Liver (tissue), 9 donors: Measurements from ENCODE around the gene NKD1. TPM values are rescaled to one million over a fixed set of nuclear protein-coding genes. Genes with fewer than 3 reads are reported as not detected.

Source experiments
- DNase-seq: peaks from one replicate; pipeline ENCODE4 v3.0.0-alpha.2; 2017; ENCODE audit warnings: low spot score
- H3K27ac ChIP-seq, 2 donors: one replicate each; pipeline ENCODE4 v1.7.0; 2013; ENCODE audit warnings: inconsistent platforms in 2 of 2, low read length in 2 of 2, control low read depth in 1 of 2, low read depth in 1 of 2, mild to moderate bottlenecking in 1 of 2
- H3K27me3 ChIP-seq, 4 donors: one replicate each; pipeline versions ENCODE4 v1.6.1 to v1.7.0; 2013; ENCODE audit warnings: low read length in 3 of 4, inconsistent platforms in 1 of 4, mild to moderate bottlenecking in 1 of 4, moderate library complexity in 1 of 4; ENCODE audit not compliant: control insufficient read depth in 4 of 4, insufficient read depth in 4 of 4
- H3K36me3 ChIP-seq, 4 donors: one replicate each; pipeline versions ENCODE4 v1.6.1 to v1.7.0; 2013; ENCODE audit warnings: low read length in 3 of 4, mild to moderate bottlenecking in 3 of 4, low read depth in 1 of 4, moderate library complexity in 1 of 4; ENCODE audit not compliant: control insufficient read depth in 4 of 4, insufficient read depth in 3 of 4
- H3K4me1 ChIP-seq, 4 donors: one replicate each; pipeline versions ENCODE4 v1.6.1 to v1.7.0; 2013; ENCODE audit warnings: low read length in 3 of 4, mild to moderate bottlenecking in 3 of 4, moderate library complexity in 1 of 4; ENCODE audit not compliant: control insufficient read depth in 4 of 4, insufficient read depth in 4 of 4
- H3K4me3 ChIP-seq, 3 donors: one replicate each; pipeline versions ENCODE4 v1.6.1 to v1.7.0; 2013; ENCODE audit warnings: low read length in 3 of 3, control low read depth in 1 of 3, low read depth in 1 of 3, mild to moderate bottlenecking in 1 of 3
- H3K9ac ChIP-seq, 2 donors: one replicate each; pipeline ENCODE4 v1.7.0; 2013; ENCODE audit warnings: low read length in 2 of 2, mild to moderate bottlenecking in 2 of 2, moderate library complexity in 2 of 2, control low read depth in 1 of 2, low read depth in 1 of 2
- H3K9me3 ChIP-seq, 4 donors: one replicate each; pipeline versions ENCODE4 v1.6.1 to v1.7.0; 2013; ENCODE audit warnings: low read length in 3 of 4; ENCODE audit not compliant: control insufficient read depth in 4 of 4
- EGR1 ChIP-seq, 2 donors: IDR thresholded peaks; 2 replicates each; pipeline ENCODE4 v1.6.1; 2016 to 2018; ENCODE audit warnings: antibody characterized with exemption in 2 of 2, low read depth in 2 of 2
- FOXA1 ChIP-seq: IDR thresholded peaks from 2 replicates; pipeline ENCODE4 v1.6.1; 2016; ENCODE audit warnings: antibody characterized with exemption
- FOXA2 ChIP-seq: IDR thresholded peaks from 2 replicates; pipeline ENCODE4 v1.6.1; 2016; ENCODE audit warnings: antibody characterized with exemption
- GABPA ChIP-seq, 2 donors: IDR thresholded peaks in 1 of 2; conservative IDR thresholded peaks in 1 of 2; 2 replicates each; pipeline ENCODE4 v1.6.1; 2016; ENCODE audit warnings: antibody characterized with exemption in 2 of 2, mild to moderate bottlenecking in 1 of 2, moderate library complexity in 1 of 2
- HNF4G ChIP-seq: IDR thresholded peaks from 2 replicates; pipeline ENCODE4 v1.6.1; 2016; ENCODE audit warnings: antibody characterized with exemption
- JUND ChIP-seq, 2 donors: IDR thresholded peaks; 2 replicates each; pipeline ENCODE4 v1.6.1; 2016; ENCODE audit warnings: antibody characterized with exemption in 2 of 2
- NR2F2 ChIP-seq: IDR thresholded peaks from 2 replicates; pipeline ENCODE4 v1.6.1; 2016; ENCODE audit warnings: antibody characterized with exemption
- RAD21 ChIP-seq, 2 donors: IDR thresholded peaks; 2 replicates each; pipeline ENCODE4 v1.6.1; 2016; ENCODE audit warnings: antibody characterized with exemption in 2 of 2, mild to moderate bottlenecking in 2 of 2
- RXRA ChIP-seq, 2 donors: IDR thresholded peaks; 2 replicates each; pipeline ENCODE4 v1.6.1; 2017 to 2018; ENCODE audit warnings: antibody characterized with exemption in 2 of 2, mild to moderate bottlenecking in 1 of 2
- SP1 ChIP-seq: IDR thresholded peaks from 2 replicates; pipeline ENCODE4 v1.6.1; 2018; ENCODE audit warnings: antibody characterized with exemption, mild to moderate bottlenecking
- TAF1 ChIP-seq: conservative IDR thresholded peaks from 2 replicates; pipeline ENCODE4 v1.6.1; 2016; ENCODE audit warnings: antibody characterized with exemption, mild to moderate bottlenecking
- YY1 ChIP-seq: IDR thresholded peaks from 2 replicates; pipeline ENCODE4 v1.6.1; 2016; ENCODE audit warnings: antibody characterized with exemption, mild to moderate bottlenecking
- WGBS: extraction: QIAGEN DNeasy Blood & Tissue Kit; methylation state at CpG from one replicate; pipeline ENCODE4 v1.1.7; 2013; 5-methylcytosine and 5-hydroxymethylcytosine counted together
- polyA plus RNA-seq, 2 donors: library from polyadenylated mRNA; stranded (reverse) in 1 of 2; unstranded in 1 of 2; fragments of 200-250 nt in 1 of 2; fragments of >200 nt in 1 of 2; fragmentation: Nextera tagmentation in 1 of 2; extraction: Ambion mirVana in 1 of 2; gene quantifications; one replicate each; pipeline versions ENCODE4 v1.2.1 to v1.2.3, GENCODE V29; 2013 to 2015
- total RNA-seq, 2 donors: library from RNA; depleted of rRNA; stranded (reverse); fragments of >200 nt; gene quantifications; one replicate each; pipeline ENCODE4 v1.2.3, GENCODE V29; 2014
- TF ChIP-seq, protein P1 (sequence below): fragments of 150-350 bp; IDR thresholded peaks from 2 replicates; pipeline ENCODE4 v1.5.1; 2017; ENCODE audit warnings: improper control_type of control experiment, low read depth, low read length; ENCODE audit not compliant: missing input control
- TF ChIP-seq, protein P2 (sequence below): IDR thresholded peaks from 2 replicates; pipeline ENCODE4 v1.6.1; 2016; ENCODE audit warnings: antibody characterized with exemption, mild to moderate bottlenecking
- TF ChIP-seq, protein P3 (sequence below): IDR thresholded peaks from 2 replicates; pipeline ENCODE4 v1.6.1; 2016; ENCODE audit warnings: antibody characterized with exemption
- TF ChIP-seq, protein P4 (sequence below): IDR thresholded peaks from 2 replicates; pipeline ENCODE4 v1.6.1; 2016; ENCODE audit warnings: antibody characterized with exemption
- donor health status: healthy.
- donor health status: healthy.
- donor health status: healthy.
- donor health status: healthy.
- donor health status: healthy.

Gene NKD1
- total and polyA plus RNA-seq, 4 donors, result 0.28 to 3.5 (median 0.85) TPM

DNA sequence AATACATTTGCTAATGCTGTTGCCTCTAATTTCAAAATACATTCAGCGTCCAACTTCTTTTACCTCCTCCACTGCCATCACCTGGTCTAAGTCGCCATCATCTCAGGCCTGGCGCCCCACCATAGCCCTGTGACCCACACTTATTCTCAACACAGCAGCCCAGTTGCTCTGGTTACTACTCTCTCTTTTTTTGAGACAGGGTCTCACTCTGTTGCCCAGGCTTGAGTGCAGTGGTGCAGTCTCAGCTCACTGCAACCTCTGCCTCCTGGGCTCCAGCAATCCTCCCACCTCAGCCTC is 7.5 kb upstream of the NKD1 start:
- no peak overlapping the region for H3K9ac ChIP-seq
- no peaks in the 10 kb centered on the region for H3K36me3 ChIP-seq
- 96% methylated on average over 3 of the region's 3 CpGs for WGBS
- no peaks in the 10 kb centered on the region for H3K27me3 ChIP-seq
- no peak overlapping the region for H3K4me3 ChIP-seq
- H3K9me3 ChIP-seq, result no peaks in the 10 kb centered on the region
- no peak for DNase-seq
- no peak overlapping the region for H3K27ac ChIP-seq
- H3K4me1 ChIP-seq, result no peaks in the 10 kb centered on the region
- TF ChIP-seq, protein P1, sequence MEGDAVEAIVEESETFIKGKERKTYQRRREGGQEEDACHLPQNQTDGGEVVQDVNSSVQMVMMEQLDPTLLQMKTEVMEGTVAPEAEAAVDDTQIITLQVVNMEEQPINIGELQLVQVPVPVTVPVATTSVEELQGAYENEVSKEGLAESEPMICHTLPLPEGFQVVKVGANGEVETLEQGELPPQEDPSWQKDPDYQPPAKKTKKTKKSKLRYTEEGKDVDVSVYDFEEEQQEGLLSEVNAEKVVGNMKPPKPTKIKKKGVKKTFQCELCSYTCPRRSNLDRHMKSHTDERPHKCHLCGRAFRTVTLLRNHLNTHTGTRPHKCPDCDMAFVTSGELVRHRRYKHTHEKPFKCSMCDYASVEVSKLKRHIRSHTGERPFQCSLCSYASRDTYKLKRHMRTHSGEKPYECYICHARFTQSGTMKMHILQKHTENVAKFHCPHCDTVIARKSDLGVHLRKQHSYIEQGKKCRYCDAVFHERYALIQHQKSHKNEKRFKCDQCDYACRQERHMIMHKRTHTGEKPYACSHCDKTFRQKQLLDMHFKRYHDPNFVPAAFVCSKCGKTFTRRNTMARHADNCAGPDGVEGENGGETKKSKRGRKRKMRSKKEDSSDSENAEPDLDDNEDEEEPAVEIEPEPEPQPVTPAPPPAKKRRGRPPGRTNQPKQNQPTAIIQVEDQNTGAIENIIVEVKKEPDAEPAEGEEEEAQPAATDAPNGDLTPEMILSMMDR, result no peak
- TF ChIP-seq FOXA1 (no peak), GABPA (IDR thresholded peaks at IDR 0.05 in 1 of 2, conservative IDR thresholded peaks at IDR 0.05 in 1 of 2) (no peak), HNF4G (no peak), NR2F2 (no peak), SP1 (no peak), RAD21 (IDR thresholded peaks at IDR 0.05) (no peak), FOXA2 (no peak), RXRA (IDR thresholded peaks at IDR 0.05) (no peak), YY1 (no peak), JUND (IDR thresholded peaks at IDR 0.05) (no peak), TAF1 (no peak)
- TF ChIP-seq, protein P2, sequence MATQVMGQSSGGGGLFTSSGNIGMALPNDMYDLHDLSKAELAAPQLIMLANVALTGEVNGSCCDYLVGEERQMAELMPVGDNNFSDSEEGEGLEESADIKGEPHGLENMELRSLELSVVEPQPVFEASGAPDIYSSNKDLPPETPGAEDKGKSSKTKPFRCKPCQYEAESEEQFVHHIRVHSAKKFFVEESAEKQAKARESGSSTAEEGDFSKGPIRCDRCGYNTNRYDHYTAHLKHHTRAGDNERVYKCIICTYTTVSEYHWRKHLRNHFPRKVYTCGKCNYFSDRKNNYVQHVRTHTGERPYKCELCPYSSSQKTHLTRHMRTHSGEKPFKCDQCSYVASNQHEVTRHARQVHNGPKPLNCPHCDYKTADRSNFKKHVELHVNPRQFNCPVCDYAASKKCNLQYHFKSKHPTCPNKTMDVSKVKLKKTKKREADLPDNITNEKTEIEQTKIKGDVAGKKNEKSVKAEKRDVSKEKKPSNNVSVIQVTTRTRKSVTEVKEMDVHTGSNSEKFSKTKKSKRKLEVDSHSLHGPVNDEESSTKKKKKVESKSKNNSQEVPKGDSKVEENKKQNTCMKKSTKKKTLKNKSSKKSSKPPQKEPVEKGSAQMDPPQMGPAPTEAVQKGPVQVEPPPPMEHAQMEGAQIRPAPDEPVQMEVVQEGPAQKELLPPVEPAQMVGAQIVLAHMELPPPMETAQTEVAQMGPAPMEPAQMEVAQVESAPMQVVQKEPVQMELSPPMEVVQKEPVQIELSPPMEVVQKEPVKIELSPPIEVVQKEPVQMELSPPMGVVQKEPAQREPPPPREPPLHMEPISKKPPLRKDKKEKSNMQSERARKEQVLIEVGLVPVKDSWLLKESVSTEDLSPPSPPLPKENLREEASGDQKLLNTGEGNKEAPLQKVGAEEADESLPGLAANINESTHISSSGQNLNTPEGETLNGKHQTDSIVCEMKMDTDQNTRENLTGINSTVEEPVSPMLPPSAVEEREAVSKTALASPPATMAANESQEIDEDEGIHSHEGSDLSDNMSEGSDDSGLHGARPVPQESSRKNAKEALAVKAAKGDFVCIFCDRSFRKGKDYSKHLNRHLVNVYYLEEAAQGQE, result no peak
- TF ChIP-seq, protein P3, sequence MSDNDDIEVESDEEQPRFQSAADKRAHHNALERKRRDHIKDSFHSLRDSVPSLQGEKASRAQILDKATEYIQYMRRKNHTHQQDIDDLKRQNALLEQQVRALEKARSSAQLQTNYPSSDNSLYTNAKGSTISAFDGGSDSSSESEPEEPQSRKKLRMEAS, result no peak
- TF ChIP-seq, protein P4, sequence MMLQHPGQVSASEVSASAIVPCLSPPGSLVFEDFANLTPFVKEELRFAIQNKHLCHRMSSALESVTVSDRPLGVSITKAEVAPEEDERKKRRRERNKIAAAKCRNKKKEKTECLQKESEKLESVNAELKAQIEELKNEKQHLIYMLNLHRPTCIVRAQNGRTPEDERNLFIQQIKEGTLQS, result no peak

DNA sequence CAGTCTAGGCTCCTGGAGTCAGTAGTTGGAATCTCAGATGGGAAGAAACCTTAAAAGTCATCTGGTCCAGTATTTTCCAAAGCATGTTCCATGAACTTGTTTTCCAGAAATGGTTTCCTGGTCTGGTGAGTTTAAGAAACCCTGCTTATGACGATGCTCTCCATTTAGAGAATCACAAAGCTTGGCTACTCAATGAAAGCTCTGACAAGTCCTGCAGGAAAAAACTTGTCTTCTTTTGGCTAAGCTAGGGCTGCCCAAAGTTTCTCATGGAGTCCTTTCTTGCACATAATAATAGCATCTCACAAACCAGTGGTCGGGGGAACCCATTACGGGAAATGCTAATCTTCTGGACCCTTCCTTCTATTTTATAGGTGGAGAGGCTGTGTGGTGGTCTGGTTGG is 5.5 kb upstream of the NKD1 start:
- no peaks in the 10 kb centered on the region for H3K36me3 ChIP-seq
- TF ChIP-seq JUND (IDR thresholded peaks at IDR 0.05) (no peak), HNF4G (no peak), YY1 (no peak), NR2F2 (no peak), GABPA (IDR thresholded peaks at IDR 0.05 in 1 of 2, conservative IDR thresholded peaks at IDR 0.05 in 1 of 2) (no peak), TAF1 (no peak), EGR1 (IDR thresholded peaks at IDR 0.05; ENCODE audit: low read depth in 2 of 2) (no peak), FOXA1 (no peak)
- TF ChIP-seq, protein P2, result no peak
- no peak for DNase-seq
- peaks cover 0 to 6% (median 3%) of the 10 kb centered on the region in 4 donors for H3K4me1 ChIP-seq
- 95% methylated on average over 3 of the region's 3 CpGs for WGBS
- no peaks in the 10 kb centered on the region for H3K9me3 ChIP-seq
- H3K4me3 ChIP-seq, result no peak overlapping the region
- no peak overlapping the region for H3K27ac ChIP-seq
- no peak overlapping the region for H3K9ac ChIP-seq
- H3K27me3 ChIP-seq, result no peaks in the 10 kb centered on the region
